DLD1 (cell line): ENCODE data around the gene ATP2C1.
"Not testable (repeated sequence)": the region's sequence is repeated elsewhere in the genome, so short reads cannot be mapped to it uniquely, and the experiment has no call there.

ENCODE experiments used
- in situ Hi-C: cut with HindIII; loops from 2 replicates; pipeline ENCODE4 v1.10.0; 2017; ENCODE audit warnings: low sequenced_read_pairs

Gene ATP2C1

GRCh38 chr3:130935761-130936492 is 42.0 kb downstream of the ATP2C1 start:
- in situ Hi-C loops = no loop called here

GRCh38 chr3:130939753-130940152 is 45.9 kb downstream of the ATP2C1 start:
- in situ Hi-C loops = no loop called here

DNA sequence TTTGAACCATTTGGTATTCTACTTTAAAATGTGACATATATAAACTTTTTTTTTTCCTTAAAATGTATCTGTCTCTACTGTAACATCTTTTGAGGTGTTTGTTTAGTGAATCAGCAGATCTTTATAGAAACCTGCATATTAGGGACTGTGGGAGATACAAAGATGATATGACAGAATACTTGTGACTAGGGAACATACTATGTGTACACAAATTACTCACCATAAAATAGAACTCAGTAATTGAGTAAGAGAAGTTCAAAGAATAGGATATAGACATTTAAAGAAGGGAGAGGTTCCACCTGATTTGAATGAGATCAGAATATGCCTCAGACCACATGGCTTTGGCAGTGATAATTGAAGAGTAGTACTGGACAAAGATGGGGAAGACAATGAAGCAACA is 47.9 kb downstream of the ATP2C1 start:
- in situ Hi-C loops = no loop called here

DNA sequence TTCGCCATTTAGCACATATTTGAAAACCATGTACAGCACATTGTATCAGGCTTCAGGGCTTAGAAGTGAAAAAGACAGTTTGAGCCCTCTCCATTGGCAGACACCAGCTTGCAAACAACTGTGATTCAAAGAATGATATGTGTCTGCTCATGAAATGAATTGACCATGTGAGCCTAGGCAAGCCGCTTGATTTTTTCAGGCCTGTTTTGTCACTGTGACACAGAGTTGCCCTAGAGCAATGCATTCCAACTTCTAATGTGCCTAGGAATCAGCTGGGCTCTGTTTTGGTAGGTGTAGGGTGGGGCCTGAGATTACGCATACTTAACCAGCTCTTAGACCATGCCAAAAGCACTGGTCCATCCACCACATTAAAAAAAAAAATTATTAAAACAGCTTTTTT is 53.0 kb downstream of the ATP2C1 start:
- in situ Hi-C loops = no loop called here

- in situ Hi-C loops = no loop called here
These were observed 54.3 kb downstream of the ATP2C1 start for GRCh38 chr3:130948001-130948773.

GRCh38 chr3:130948929-130949328 is 55.0 kb downstream of the ATP2C1 start:
- in situ Hi-C loops = no loop called here

GRCh38 chr3:130950124-130950523 is 56.2 kb downstream of the ATP2C1 start:
- in situ Hi-C loops = no loop called here

GRCh38 chr3:130950641-130951040 is 56.8 kb downstream of the ATP2C1 start:
- in situ Hi-C loops = no loop called here

DNA sequence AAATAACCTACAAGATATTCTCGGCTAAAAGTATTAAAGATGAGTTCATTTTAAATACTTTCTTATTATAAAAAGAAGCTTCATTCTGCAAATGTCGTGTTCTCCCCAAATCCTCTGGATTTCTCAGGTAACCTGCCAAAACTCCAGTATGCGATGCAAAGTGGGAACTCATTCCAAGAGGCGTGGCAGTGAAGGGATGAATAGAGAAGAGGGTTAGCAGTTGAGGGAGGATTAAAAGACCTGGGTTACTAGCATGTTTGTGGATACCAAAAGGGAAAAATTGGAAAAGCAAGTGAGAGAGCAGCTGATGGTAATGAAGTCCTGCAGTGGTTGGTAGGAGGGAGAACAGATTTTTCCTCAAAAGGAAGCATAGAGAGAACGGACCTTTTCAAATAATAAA is 61.6 kb downstream of the ATP2C1 start:
- in situ Hi-C loops = no loop called here

DNA sequence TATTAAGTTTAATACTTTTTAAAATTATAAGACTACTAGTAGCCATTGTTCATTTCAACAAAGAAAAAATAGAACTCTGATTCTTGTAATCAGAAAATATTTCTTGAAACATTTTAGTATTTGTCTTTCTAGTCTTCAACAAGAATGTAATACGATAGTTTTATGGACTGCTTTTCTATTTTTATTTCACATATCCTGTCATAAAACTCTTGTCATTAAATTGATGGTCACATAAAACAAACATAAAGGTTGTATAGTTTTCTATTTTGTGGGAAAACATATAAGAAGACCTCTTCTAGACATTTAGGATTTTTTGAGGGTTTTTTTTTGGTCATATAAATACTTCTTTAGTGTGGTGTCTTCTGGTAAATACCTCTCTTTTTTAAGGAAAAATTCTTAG is 62.4 kb downstream of the ATP2C1 start:
- in situ Hi-C loops = no loop called here

GRCh38 chr3:130956721-130957120 is 62.8 kb downstream of the ATP2C1 start:
- in situ Hi-C loops = no loop called here

DNA sequence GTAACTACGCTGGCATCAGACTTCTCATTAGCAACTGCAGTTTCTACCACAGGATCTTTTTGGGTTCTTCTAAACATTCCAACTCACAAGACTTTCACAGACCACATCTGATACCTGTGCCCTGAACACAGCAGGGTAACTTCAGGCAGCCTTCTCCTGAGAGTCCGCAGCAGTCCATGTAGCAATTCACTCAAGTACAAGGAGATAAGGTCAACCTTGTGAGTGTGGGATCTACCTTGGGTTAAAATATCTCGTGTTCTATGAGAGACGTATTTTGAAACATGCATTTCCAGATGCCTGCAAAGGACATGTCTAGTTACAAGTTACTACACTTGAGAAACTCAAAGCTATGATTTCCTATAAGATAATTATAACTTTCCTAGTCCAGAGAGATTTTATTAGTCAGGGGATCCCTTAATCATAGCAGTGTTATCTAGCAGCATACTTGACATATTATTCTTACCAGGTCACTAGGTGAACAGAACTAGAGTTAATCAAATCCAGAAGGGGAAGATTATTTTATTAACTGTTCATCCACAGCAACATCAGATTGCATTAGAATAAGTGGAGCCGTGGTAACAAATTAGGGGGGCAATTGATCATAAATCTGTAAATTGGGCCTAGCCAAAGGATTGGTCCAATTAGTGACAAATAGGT is 66.4 kb downstream of the ATP2C1 start:
- in situ Hi-C loops = no loop called here

DNA sequence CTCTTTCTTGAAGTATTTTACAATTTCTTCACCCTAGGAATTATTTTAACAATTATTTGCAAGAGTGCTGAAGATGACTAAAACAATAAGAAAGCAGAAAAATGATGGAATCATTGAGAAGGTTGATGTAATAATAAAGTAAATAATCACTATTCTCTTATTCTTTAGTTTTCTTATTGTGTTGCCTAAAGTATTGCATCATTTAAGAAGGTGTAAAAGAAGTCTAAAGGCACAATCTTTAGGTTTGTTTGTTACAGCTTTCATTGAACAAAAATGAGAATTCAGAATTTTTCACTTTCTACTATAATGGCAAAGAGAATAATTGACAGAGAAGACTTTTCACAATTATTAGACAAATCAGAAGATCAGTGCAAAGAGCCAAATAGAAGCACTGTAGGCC is 67.6 kb downstream of the ATP2C1 start:
- in situ Hi-C loops = no loop called here

DNA sequence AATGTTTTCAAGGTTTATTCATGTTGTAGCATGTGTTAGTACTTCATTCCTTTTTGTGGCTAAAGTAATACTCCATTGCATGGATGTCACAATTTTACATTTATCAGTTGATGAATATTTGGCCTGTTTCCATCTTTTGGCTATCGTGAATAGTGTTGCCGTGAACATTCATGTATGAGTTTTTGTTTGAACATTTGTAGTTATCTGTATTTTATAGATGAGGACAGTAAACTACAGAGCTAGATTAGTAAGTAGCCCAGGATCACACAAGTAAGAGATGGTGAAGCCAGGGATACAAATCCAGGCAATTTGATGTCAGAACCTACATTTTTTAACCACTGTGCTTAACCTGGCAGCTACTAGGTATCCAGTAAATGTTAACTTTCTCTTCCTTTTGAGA is 69.6 kb downstream of the ATP2C1 start:
- in situ Hi-C loops = no loop called here

GRCh38 chr3:130963878-130964277 is 70.0 kb downstream of the ATP2C1 start:
- in situ Hi-C loops = no loop called here

DNA sequence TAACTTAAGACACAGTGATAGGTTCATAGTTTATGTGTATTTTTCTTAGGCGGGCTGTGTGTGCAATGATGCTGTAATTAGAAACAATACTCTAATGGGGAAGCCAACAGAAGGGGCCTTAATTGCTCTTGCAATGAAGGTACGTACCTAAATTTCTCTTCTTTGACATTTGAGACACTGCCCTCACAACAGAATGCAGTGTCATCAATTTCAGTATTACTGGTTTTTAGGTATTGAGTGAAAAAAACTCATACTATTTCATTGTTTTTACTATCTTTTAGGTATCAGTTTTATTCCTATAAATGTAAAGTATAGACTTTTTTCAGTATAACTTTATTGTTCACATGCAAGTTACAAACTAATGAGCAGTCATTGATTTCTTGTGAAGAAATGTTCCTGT is 73.4 kb downstream of the ATP2C1 start:
- in situ Hi-C loops = no loop called here

DNA sequence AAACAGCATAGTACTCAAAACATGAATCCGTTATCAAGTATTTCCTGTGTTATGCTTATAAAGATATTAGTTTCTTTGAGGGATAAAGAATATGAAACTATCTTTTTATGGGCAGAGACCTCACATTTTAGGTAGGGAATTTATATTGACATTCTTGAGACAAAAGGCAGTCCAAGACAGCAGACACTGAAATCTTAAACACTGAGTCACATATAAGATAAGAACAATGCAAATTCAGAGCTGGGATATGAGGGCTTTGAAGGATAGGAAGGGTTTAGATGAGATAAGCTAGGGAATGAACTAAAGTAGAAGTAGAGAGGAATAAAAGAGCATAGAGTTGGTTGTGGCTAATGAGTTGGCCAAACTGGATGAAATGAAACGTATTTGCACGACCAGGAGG is 74.3 kb downstream of the ATP2C1 start:
- in situ Hi-C loops = no loop called here

- in situ Hi-C loops = no loop called here
These were observed 75.7 kb downstream of the ATP2C1 start for GRCh38 chr3:130969621-130970020.

- in situ Hi-C loops = no loop called here
These were observed 77.3 kb downstream of the ATP2C1 start for GRCh38 chr3:130971208-130971607.

DNA sequence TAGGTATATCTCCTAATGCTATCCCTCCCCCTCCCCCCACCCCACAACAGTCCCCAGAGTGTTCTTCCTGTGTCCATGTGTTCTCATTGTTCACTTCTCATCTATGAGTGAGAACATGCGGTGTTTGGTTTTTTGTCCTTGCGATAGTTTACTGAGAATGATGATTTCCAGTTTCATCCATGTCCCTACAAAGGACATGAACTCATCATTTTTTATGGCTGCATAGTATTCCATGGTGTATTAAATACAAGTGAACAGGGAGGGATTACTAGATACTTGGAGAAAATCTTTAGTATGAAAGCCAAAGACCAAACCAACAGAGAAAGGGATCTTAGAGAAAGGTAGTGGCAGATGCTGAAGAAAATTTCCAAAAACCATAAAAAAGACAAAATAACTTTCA is 78.7 kb downstream of the ATP2C1 start:
- in situ Hi-C loops = not testable (repeated sequence)

DNA sequence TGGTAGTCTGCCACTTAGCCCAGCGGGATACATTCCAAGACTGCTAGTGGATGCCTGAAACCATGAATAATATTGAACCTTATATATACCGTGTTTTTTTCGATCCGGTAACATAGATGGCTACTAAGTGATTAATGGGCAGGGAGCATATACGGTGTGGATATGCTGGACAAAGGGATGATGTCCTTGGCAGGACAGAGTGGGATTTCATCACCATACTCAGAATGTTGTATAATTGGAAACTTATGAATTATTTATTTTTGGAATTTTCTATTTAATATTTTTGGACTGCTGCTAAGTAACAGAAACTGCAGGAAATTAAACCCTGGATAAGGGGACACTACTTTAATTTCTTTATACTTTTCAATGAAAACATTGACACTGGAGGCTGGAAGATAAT is 79.5 kb downstream of the ATP2C1 start:
- in situ Hi-C loops = no loop called here

GRCh38 chr3:130974201-130974600 is 80.3 kb downstream of the ATP2C1 start:
- in situ Hi-C loops = no loop called here
